Activated T-helper 1 cell treated with anti-CD3 and anti-CD28 coated beads, Interleukin-12 subunit alpha, Interleukin-12 subunit beta, Interleukin-2, Interleukin-4 antibody, amounts not matched to agents 30 ng/mL and 10 ng/mL and 1 ng/mL, durations not matched to agents 14 hours and 24 hours and 36 hours (primary cell): ENCODE results near the gene MOK. TPM values are rescaled to one million over a fixed set of nuclear protein-coding genes. Genes with fewer than 3 reads are reported as not detected.

Source experiments
- DNase-seq: peaks from one replicate; pipeline ENCODE4 v3.0.0; 2021; ENCODE audit warnings: low spot score
- H3K27ac Mint-ChIP-seq: one replicate; pipeline ENCODE4 v1.8.0; 2021; ENCODE audit warnings: mild to moderate bottlenecking, mixed read lengths
- H3K27me3 Mint-ChIP-seq: one replicate; pipeline ENCODE4 v1.8.0; 2022; ENCODE audit warnings: mild to moderate bottlenecking, moderate library complexity, mixed read lengths; ENCODE audit not compliant: insufficient read depth
- H3K36me3 Mint-ChIP-seq: one replicate; pipeline ENCODE4 v1.8.0; 2021; ENCODE audit warnings: low read depth, mixed read lengths
- H3K4me1 Mint-ChIP-seq: one replicate; pipeline ENCODE4 v1.8.0; 2021; ENCODE audit warnings: low read depth, mixed read lengths
- H3K4me3 Mint-ChIP-seq: one replicate; pipeline ENCODE4 v1.8.0; 2021; ENCODE audit warnings: mild to moderate bottlenecking, moderate library complexity, mixed read lengths
- H3K9me3 Mint-ChIP-seq: one replicate; pipeline ENCODE4 v1.8.0; 2021; ENCODE audit warnings: mixed read lengths
- intact Hi-C: fragments of 100-400 bp; cut with micrococcal nuclease; formaldehyde crosslinking; loops from one replicate; pipeline ENCODE4 v1.15.1; 2024
- total RNA-seq: library from RNA; stranded (reverse); gene quantifications from 2 replicates; pipeline ENCODE4 v1.2.3, GENCODE V29; 2022

The MOK gene
- total RNA-seq, 1 donor from 2014 or later = 7.0 TPM

- intact Hi-C loops = loop anchor here (5.0 kb wide), 1 partner anchor 360 kb away; no protein-coding TSS in a partner anchor
- H3K4me1 Mint-ChIP-seq = peaks cover 50% of the 10 kb centered on the region
- H3K4me3 Mint-ChIP-seq = no peak overlapping the region
- no peaks in the 10 kb centered on the region for H3K36me3 Mint-ChIP-seq
- peak overlapping the region; percentile 68 for H3K27ac Mint-ChIP-seq
- no peaks in the 10 kb centered on the region for H3K9me3 Mint-ChIP-seq
- DNase-seq = no peak
- no peaks in the 10 kb centered on the region for H3K27me3 Mint-ChIP-seq
Measured at GRCh38 chr14:102182190-102182589, 122.8 kb downstream of the MOK start.

GRCh38 chr14:102181187-102181586 lies 123.8 kb downstream of the MOK start:
- H3K4me3 Mint-ChIP-seq = no peak overlapping the region
- peak overlapping the region; percentile 10 for H3K27ac Mint-ChIP-seq

GRCh38 chr14:102180248-102180998 lies 124.5 kb downstream of the MOK start:
- Mint-ChIP-seq H3K9me3 (no peaks in the 10 kb centered on the region), H3K27ac (no peak overlapping the region), H3K4me3 (no peak overlapping the region), H3K4me1 (peaks cover 45% of the 10 kb centered on the region), H3K27me3 (no peaks in the 10 kb centered on the region), H3K36me3 (peaks cover 2% of the 10 kb centered on the region)
- no peak for DNase-seq
- intact Hi-C loops = loop anchor here (5.0 kb wide), 1 partner anchor 358 kb away; no protein-coding TSS in a partner anchor

More at GRCh38 chr14:102181187-102181586, 123.8 kb downstream of the MOK start:
- Mint-ChIP-seq H3K27me3 (no peaks in the 10 kb centered on the region), H3K4me1 (peaks cover 49% of the 10 kb centered on the region), H3K9me3 (no peaks in the 10 kb centered on the region), H3K36me3 (peaks cover 2% of the 10 kb centered on the region)
- no peak for DNase-seq
- intact Hi-C loops = loop anchor here (5.0 kb wide), 1 partner anchor 359 kb away; no protein-coding TSS in a partner anchor

Other genes starting within 250 kb of the MOK start
- gene HSP90AA1, start 218.1 kb downstream of the MOK start, total RNA-seq = 993 and 995 TPM in 2 replicates
- 33.9 and 34.2 TPM in 2 replicates for gene WDR20, start 165.3 kb downstream of the MOK start, total RNA-seq
- 17.7 and 19.5 TPM in 2 replicates for gene ZNF839, start 14.6 kb upstream of the MOK start, total RNA-seq
- gene CINP, start 57.7 kb upstream of the MOK start, total RNA-seq = 39.6 and 42.5 TPM in 2 replicates
- 9.5 and 10.1 TPM in 2 replicates for gene TECPR2, start 57.8 kb upstream of the MOK start, total RNA-seq
- 13.4 TPM in 2 replicates for gene ANKRD9, start 204.6 kb upstream of the MOK start, total RNA-seq